Activated CD8-positive, alpha-beta memory T cell treated with anti-CD3 and anti-CD28 coated beads, Interleukin-2, amount 50 U/mL, for 24 hours (primary cell): ENCODE results near the gene SLC7A9.
"Not testable (repeated sequence)": the region's sequence is repeated elsewhere in the genome, so short reads cannot be mapped to it uniquely, and the experiment has no call there.

Experiments
- DNase-seq: peaks from one replicate; pipeline ENCODE4 v3.0.0-alpha.2; 2020; ENCODE audit errors: extremely low read depth

The SLC7A9 gene

DNA sequence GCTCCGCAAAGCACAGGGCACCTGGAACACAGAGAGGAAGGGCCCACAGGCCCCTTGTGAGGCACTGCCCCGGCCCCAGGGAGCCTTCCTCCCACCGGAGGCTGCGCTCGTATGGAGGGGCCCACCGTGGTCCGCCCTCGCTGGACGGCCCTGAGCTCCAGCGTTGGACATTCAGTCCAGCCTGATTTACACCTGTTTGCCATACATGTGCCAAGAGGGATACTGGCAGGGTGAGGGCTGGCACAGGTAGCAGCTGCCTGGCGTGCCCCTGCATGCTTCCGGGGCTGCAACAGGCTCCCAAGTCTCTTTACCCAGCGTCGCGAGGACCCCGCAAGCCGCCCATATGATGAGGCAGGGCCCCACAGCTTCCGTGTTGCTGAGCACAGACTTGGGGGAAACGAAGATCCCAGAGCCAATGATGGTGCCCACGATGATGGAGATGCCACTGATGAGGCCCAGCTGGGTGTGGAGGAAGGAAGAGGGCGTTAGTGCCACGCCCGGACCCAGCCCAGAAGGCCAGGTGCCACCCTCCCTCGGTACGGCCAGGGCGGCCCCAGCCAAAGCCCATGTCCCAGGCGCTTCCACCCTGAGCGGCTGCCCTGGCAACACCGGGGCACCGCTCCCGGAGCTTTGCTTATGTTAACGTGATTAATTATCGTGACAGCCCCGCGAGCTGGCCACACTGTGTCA is 5.1 kb downstream of the SLC7A9 start:
- no peak for DNase-seq

DNA sequence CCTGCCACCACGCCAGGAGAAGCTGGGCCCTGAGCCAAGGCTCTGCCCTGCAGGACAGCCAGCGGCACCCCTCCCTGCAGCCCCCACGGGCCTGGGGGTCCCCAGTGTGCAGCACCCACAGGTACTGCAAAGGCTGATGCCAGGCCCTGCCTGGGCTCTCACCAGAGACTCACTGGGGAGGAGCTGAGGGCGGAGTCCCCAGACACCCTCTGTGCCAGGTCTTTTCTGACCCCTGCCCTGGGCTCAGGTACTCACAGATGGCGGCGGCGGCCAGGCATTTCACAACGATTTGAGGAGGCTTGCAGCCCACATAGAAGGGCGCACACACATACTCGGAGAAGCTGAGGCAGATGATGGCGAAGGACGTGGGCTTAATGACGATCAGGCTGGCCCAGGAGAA is 5.7 kb downstream of the SLC7A9 start:
- DNase-seq = no peak

DNA sequence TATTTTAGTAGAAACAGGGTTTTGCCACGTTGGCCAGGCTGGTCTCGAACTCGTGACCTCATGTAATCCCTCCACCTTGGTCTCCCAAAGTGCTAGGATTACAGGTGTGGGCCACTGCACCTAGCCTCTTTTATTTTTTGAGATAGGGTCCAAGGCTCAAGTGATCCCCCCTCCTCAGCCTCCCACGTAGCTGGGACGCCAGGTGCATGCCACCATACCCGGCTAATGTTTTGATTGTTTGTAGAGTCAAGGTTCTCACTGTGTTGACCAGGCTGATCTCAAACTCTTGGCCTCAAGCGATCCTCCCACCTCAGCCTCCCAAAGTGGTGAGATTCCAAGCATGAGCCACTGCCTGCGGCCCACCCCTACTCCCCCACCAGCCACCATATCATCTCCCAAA is 6.3 kb downstream of the SLC7A9 start:
- DNase-seq = no peak

DNA sequence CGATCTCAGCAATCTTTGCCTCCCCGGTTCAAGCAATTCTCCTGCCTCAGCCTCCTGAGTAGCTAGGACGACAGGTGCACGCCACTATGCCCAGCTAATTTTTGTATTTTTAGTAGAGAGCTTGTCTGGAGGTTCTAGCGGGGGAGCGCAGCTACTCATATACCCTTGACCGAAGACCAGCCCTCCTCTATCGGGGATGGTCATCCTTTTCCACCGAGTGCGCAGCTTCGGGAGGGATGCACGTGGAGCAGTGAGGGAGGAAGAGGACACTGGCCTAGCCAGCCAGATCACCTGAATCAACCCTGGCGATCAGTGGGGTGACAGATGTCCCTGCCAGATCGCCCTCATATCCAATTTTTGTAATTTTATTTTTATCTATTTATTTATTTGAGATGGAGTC is 6.8 kb downstream of the SLC7A9 start:
- no peak for DNase-seq

DNA sequence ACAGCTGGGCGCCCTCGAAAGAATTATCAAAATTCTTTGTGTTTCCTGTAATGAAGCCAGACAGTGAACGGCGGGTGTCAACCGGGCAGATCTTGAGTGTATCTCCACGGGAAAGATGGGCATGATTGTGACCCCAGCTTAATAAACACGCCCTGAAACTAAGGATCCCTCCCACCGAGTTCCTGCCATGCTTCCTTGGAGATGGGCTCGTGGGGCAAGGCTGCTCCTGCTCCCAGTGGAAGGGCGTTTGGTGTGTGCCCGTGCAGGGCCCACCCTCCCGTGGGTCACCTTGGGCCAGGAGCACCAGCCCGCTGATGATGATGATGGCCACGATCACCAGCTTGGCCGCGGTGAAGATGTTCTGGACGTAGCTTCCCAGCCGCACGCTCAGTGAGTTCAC is 7.4 kb downstream of the SLC7A9 start:
- DNase-seq = no peak

DNA sequence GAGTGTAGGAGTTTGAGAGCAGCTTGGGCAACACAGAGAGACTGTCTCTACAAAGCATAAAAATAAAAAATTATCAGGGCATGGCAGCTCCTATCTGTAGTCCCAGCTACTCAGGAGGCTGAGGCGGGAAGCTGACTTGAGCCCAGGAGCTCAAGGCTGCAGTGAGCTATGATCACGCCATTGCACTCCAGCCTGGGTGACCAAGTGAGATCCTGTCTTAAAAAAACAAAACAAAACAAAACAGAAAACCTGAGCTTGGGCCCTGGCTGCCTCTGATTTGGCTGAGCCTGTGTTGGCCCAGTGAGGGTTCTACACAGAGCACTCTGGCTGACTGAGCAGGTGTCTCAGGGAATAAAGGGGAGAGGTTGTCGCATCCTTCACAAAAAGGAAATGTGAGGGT is 8.0 kb downstream of the SLC7A9 start:
- DNase-seq = no peak

DNA sequence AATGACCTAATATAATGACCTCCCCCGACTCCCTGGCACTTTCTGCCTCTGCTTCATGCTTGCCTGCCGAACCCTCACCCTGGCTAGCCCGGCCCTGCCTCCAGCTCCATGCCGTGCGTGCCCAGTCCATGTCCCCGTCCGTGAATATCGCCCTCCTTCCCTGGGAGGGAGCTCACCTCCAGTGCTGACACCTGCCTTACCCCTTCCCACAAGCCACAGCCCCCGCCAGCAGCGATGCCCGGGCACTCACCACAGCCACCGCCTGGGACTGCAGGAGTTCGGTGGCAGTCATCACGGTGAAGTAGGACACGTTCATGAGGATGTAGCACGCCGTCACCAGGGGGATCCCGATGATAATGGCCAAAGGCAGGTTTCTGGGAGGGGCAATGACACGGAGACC is 10.0 kb downstream of the SLC7A9 start:
- DNase-seq = no peak

DNA sequence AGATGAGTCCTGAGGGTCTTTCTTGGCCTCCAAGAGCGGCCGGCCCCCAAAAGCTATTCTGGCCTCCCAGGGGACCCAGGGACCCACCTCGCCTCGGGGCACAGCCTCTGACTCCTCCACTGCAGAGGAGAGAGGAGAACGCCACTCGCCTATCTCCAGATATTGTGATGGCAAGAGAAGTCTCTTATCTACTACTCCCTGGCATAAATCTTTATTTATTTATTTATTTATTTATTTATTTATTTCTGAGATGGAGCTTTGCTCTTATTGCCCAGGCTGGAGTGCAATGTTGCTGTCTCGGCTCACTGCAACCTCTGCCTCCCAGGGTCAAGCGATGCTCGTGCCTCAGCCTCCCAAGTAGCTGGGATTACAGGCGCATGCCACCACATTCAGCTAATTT is 11.0 kb downstream of the SLC7A9 start:
- DNase-seq = no peak

DNA sequence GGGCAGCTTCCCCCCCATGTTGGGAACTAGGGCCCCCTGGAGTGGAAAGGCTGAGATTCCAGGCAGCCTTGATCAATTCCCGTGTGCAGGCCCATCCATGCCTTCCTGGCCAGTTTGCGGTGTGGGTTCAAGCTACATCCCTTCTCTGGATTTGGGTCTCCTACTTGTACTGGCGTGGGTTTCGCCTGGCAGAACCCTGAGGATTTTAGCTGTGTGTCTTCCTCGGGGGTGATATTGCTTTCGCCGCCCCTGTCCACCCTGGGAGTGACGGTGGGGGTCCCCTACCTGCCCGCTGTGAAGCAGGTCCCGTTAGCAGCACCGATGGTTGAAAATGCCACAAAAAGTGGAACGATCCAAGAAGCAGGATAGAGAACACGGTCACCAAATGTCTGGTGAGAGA is 11.4 kb downstream of the SLC7A9 start:
- no peak for DNase-seq

DNA sequence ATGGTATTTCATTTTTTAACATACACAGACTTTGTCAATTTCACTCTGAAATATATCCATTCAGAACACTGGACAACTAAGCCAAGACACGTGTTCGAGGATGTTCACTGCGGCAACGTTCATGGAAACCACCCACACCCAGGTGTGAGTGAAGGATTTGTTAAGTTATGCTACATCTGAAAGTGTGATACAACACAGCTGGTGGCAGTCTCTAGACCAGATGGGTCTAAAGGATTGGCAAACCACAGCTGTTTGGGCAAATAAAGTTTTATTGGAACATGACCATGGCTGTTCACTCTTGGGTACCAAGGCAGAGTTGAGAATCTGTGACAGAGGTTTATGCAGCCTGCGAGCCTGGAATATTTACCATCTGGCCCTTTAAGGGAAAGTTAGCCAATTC is 12.0 kb downstream of the SLC7A9 start:
- DNase-seq = no peak

DNA sequence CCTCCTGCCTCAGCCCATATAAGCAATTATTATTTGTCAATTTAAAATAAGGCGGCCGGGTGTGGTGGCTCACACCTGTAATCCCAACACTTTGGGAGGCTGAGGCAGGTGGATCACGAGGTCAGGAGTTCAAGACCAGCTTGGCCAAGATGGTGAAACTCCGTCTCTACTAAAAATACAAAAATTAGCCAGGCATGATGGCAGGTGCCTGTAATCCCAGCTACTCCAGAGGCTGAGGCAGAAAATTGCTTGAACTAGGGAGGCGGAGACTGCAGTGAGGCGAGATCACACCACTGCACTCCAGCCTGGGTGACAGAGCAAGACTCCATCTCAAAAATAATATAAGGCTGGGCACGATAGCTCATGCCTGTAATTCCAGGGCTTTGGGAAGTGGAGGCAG is 12.7 kb downstream of the SLC7A9 start:
- DNase-seq = not testable (repeated sequence)

DNA sequence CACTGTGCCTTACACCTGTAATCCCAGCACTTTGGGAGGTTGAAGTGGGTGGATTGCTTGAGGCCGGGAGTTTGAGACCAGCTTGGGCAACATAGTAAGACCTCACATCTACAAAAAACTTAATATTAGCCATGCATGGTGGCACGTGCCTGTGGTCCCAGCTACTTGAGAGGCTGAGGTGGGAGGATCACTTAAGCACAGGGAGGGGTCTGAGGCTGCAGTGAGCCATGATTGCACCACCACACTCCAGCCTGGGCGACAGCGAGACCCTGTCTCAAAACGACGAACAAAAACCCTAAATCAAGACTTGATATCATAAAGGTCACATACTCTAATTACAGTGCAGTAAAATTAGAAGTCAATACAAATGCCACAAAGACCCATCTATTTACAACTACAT is 17.4 kb downstream of the SLC7A9 start:
- DNase-seq = no peak

DNA sequence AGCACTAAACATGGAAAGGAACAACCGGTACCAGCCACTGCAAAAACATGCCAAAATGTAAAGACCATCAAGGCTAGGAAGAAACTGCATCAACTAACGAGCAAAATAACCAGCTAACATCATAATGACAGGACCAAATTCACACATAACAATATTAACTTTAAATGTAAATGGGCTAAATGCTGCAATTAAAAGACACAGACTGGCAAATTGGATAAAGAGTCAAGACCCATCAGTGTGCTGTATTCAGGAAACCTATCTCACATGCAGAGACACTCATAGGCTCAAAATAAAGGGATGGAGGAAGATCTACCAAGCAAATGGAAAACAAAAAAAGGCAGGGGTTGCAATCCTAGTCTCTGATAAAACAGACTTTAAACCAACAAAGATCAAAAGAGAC is 21.5 kb downstream of the SLC7A9 start:
- DNase-seq = not testable (repeated sequence)

DNA sequence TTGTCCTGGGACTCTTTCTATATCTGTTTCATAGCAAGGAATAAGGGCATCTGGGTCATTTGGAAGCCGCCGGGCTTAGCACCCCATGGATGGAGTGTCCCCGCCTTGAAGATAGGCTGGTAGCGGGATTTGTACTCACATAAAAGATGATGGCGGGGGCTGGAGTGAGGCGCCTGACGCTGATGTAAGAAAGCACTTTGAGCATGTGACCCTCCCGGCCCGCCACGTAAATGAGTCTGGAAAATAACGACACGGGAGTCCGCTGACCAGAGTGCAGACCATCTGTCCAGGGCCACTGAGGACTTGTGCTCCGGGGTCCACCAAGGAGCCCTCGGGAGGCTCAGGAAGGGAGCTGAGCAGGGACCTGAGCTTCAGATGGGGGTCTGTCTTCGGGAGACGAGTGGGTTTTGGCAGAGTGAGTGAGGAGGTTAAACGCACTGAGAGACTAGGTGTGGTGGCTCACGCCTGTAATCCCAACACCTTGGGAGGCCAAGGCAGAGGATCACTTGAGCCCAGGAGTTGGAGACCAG is 25.8 kb downstream of the SLC7A9 start:
- DNase-seq = no peak

DNA sequence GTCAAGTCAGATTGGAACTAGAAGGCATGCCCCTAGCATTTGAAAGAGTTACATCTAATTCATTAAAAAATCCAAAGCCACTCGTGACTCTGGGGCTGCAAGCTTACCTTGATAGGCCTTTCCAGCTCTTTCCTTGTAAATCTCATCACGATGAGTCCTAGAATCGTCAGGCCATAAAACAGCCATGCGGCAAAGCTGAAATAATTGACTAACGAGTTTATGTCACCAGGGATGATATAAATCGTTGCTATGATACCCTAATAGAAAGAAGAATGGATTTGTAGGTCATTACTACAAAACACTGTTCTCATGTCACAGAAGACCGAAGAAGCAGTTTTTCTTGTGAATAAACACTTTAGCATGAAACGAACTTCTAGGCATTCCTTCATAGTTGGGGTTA is 27.5 kb downstream of the SLC7A9 start:
- no peak for DNase-seq

DNA sequence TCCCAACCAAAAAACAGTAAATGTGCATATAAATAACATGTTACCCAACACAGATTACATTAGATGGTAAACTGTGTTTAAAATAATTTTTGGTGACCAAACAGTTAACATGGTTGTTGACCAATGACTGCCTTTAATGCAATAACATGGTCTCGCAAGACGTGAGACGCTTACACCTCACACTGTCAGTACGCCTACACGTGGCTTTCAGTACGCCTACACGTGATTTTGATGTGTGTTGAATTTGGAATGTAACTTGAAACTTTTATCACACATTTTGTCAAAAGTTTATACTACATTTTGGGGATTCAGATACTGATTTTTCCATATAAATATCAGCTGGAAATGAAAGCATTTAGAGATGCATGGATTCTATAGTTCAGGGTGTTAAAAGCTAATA is 32.0 kb downstream of the SLC7A9 start:
- no peak for DNase-seq

DNA sequence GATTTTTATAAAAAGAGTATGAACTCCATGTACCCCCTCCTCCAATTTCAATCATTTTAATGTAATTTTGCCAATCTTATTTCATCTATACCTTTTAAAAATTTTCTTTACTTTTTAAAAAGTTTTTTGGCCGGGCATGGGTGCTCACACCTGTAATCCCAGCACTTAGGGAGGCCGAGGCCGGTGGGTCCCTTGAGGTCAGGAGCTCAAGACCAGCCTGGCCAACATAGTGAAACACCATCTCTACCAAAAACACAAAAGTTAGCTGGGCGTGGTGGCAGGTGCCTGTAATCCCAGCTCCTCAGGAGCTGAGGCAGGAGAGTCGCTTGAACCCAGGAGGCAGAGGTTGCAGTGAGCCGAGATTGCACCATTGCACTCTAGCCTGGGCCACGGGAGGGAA is 36.2 kb downstream of the SLC7A9 start:
- not testable (repeated sequence) for DNase-seq

DNA sequence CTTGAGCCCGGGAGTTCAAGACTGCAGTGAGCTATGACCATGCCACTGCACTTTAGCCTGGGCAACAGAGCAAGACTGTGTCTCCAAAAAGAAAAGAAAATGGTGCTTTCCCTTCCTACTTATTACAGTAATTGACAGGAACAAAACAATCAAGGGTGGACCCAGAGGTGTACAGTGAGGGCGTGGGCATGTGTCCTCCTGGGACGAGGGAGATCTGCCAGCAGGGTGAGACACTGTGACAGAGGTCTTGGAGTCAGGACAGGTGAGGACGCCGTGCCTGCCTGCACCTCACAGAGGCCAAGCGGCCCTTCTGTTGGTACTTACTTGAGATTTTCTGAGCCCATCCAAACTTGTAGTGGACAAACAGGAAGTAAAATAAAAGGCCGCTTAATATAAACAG is 36.7 kb downstream of the SLC7A9 start:
- DNase-seq = not testable (repeated sequence)

DNA sequence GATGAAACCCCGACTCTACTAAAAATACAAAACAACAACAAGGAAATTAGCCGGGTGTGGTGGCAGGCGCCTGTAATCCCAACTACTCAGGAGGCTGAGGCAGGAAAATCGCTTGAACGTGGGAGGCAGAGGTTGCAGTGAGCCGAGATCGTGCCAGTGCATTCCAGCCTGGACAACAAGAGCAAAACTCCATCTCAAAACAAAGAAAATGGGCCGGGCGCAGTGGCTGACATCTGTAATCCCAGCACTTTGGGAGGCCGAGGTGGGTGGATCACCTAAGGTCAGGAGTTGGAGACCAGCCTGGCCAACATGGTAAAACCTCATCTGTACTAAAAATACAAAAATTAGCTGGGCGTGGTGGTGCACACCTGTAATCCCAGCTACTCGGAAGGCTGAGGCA is 37.5 kb downstream of the SLC7A9 start:
- not testable (repeated sequence) for DNase-seq

DNA sequence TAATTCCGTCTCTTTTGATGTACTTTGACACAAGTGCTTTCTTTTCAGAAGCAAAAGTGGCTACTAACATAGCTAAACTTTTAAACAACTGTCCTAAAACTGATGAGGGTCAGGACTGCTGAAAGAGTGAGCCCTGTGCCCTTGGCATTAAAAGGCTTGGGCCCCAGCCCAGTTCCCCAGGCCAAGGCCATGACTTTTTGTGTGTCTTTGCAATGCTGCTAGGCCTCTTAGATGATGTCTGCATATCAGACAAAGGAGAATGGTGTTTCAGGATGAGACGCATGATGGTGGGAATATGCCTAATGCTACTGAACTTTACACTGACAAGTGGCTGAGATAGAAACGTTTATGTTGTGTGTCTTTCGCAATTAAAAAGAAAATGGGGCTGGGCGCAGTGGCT is 38.0 kb downstream of the SLC7A9 start:
- no peak for DNase-seq

DNA sequence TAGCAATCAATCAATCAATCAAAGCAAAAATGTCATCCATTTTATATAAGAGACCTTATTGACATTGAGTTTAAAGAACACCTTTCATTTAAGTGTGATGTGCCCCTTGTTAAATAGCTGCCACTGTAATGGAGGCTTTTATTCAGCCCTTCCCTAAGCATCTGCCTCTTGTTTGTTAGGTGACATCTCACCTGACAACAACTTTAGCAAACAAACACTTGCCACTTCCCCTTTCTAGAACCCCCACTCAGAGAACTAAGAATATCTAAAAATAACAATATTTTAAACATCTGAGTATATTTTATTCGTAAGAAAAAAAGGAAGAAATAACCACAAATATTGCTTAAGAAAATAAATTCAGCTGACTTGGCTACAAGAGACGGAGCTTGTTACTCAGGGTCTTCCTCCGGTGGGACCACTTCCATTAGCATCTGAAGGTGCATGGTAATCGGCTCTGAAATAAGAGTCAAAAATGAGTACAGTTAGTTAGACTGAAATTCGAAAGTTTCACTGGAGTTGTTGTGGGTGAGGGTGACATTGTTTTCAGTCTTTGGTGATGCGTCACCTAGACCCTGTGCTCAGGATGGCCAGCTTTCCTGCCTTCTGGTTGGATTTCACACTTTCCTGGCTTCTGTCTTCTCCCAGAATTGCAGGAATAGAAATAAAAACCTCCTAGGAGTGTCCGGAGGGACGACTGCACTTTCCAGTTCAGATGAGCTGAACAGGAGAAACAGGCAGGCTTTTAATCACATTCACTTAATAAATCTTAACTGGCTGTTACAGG is 39.1 kb downstream of the SLC7A9 start:
- DNase-seq = no peak

DNA sequence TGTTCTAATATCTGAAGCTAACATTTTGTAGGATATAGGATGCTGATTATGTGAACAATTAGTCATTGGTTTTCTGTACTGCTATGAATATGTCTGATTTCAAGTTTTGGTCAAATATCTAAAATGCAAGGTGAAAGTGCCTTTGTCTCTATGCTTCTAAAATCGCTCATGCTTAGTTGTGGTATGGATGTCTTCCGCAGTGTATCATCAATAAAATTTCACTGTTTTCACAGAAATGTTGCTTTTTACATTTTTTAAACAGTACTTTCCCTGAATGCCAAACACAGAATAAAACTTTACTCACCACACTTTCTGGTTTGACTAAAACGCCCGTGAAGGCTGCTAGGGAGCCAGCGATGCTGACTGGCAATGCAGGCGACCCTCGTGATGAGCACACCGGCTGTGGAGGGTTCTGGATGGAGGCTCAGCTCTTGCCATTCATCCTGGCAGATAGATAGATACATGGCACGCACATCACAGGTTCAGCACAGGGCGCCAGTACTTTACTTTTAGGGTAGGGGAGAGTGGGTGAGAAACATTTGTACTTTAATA is 40.1 kb downstream of the SLC7A9 start:
- no peak for DNase-seq
